Measurements from ENCODE around the gene CYCS. TPM values are rescaled to one million over a fixed set of nuclear protein-coding genes. Genes with fewer than 3 reads are reported as not detected.

Gene CYCS
- total and polyA plus RNA-seq, 11 donors = 125 to 774 (median 524) TPM

DNA sequence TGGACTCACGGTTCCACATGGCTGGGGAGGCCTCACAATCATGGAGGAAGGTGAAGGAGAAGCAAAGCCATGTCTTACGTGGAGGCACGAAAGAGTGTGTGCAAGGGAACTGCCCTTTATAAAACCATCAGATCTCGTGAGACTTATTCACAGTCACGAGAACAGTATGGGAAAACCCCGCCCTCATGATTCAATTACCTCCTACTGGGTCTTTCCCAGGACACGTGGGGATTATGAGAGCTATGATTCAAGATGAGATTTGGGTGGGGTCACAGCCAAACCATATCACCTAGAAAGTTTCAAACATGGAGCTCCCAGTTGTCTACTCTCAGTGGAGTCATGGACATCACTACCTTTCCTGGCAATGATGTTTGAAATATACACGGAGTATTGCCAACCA, 49.6 kb downstream of the CYCS start:
- Histone ChIP-seq H3K4me3 (no peak overlapping the region), H3K9me3 (no peaks in the 10 kb centered on the region), H3K27me3 (no peaks in the 10 kb centered on the region), H3K4me1 (peaks cover 0 to under 1% (median 0%) of the 10 kb centered on the region in 12 donors), H3K27ac (no peak overlapping the region), H3K36me3 (no peaks in the 10 kb centered on the region)
- no peak for DNase-seq
- intact Hi-C loops (cut with DNase I) = loop anchor here in 2 of 10 donors (10.0 kb wide), 2 partner anchors 91 to 181 kb away; partner anchors contain the start of gene OSBPL3 (in 1 of the 2)
- no peak for TF ChIP-seq POLR2A (IDR thresholded peaks at IDR 0.05)
- TF ChIP-seq, protein P1, sequence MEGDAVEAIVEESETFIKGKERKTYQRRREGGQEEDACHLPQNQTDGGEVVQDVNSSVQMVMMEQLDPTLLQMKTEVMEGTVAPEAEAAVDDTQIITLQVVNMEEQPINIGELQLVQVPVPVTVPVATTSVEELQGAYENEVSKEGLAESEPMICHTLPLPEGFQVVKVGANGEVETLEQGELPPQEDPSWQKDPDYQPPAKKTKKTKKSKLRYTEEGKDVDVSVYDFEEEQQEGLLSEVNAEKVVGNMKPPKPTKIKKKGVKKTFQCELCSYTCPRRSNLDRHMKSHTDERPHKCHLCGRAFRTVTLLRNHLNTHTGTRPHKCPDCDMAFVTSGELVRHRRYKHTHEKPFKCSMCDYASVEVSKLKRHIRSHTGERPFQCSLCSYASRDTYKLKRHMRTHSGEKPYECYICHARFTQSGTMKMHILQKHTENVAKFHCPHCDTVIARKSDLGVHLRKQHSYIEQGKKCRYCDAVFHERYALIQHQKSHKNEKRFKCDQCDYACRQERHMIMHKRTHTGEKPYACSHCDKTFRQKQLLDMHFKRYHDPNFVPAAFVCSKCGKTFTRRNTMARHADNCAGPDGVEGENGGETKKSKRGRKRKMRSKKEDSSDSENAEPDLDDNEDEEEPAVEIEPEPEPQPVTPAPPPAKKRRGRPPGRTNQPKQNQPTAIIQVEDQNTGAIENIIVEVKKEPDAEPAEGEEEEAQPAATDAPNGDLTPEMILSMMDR (IDR thresholded peaks at IDR 0.05) = no peak
- WGBS, 4 donors = 70 to 77% (median 74%) methylated on average over 8 of the region's 8 CpGs
- ATAC-seq = no peak

DNA sequence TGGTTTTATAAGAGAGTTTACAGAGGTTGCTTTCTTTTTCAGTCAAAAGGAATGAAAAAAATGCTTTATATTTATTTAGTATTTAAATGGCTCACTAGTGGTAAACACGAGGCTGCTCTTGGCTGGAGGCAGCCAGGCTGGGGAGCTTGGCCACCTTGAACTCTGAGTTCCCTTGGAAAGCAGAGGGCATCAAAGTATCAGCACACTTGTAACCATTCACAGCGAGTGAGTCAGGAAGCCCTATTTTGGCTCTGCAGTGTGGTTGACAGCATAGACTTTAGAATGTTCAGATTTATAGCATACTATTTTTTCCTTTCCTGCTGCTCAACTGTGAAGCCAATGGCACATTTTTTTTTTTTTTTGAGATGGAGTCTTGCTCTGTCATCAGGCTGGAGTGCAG, 51.6 kb downstream of the CYCS start:
- Histone ChIP-seq H3K4me1 (peaks cover 0 to 10% (median 0%) of the 10 kb centered on the region in 12 donors), H3K36me3 (no peaks in the 10 kb centered on the region), H3K9me3 (no peaks in the 10 kb centered on the region), H3K4me3 (no peak overlapping the region), H3K27ac (no peak overlapping the region), H3K27me3 (no peaks in the 10 kb centered on the region)
- 30 to 52% (median 40%) methylated on average over 2 of the region's 2 CpGs for WGBS, 4 donors
- ATAC-seq (peak; percentile 63 to 79 (median 64)), DNase-seq (peak in 1 of 5 donors; percentile 39)
- no peak for TF ChIP-seq POLR2A (IDR thresholded peaks at IDR 0.05)
- TF ChIP-seq, protein P1 (IDR thresholded peaks at IDR 0.05) = no peak
- intact Hi-C loops (cut with DNase I) = loop anchor here in 4 of 10 donors (5.0 to 10.0 kb wide), 4 partner anchors 89 to 261 kb away; partner anchors contain the start of gene OSBPL3 (in 2 of the 4)

Other genes starting within 250 kb of the CYCS start
- 10 to 100 TPM in 1 of 9 donors, 1 to 10 TPM in 8; 1.9 to 14.3 (median 5.0) TPM for gene OSBPL3, start 145.1 kb downstream of the CYCS start, total RNA-seq
- 1 to 10 TPM; 1.5 to 2.2 TPM for gene OSBPL3, start 145.1 kb downstream of the CYCS start, polyA plus RNA-seq
- gene NPVF, start 103.2 kb upstream of the CYCS start, total RNA-seq = not detected
- not detected for gene NPVF, start 103.2 kb upstream of the CYCS start, polyA plus RNA-seq